ENCODE results near the gene DNAL1.

DNAL1 gene

DNA sequence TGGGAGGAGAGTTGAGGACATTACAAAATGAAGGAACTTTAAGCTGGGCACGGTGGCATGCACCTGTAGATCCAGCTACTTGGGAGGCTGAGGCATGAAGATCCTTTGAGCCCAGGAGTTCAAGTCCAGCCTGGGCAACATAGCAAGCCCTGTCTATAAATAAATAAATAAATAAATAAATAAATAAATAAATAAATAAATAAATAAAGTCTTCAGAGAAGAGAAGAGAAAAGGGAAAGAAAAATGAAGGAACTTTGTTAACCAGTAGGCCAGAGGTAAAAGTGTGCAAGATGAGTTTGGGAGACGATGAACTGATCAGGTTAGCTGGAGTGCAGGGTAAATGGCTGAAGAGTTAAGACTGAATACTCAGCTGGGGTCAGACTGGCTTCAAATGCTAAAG is 49.3 kb downstream of the DNAL1 start (continued):
- TF ChIP-seq ZNF202 (tag by site-specific recombination; IDR thresholded peaks at IDR 0.05; ENCODE audit: borderline replicate concordance) (peak; percentile 81; the same call in 1 of the 2 replicates), ZNF175 (tag by site-specific recombination; IDR thresholded peaks at IDR 0.05) (no peak), ZNF707 (tag by site-specific recombination; IDR thresholded peaks at IDR 0.05) (no peak), ZBTB1 (tag by site-specific recombination; IDR thresholded peaks at IDR 0.05) (peak; percentile 59; the same call in 1 of the 2 replicates), ZNF843 (tag by site-specific recombination; IDR thresholded peaks at IDR 0.05) (no peak), ZNF501 (tag by site-specific recombination; IDR thresholded peaks at IDR 0.05) (peak; percentile 71; the same call in 1 of the 2 replicates), GFI1B (tag by site-specific recombination; IDR thresholded peaks at IDR 0.05) (peak; percentile 44; the same call in 1 of the 2 replicates), ZNF629 (tag by site-specific recombination; IDR thresholded peaks at IDR 0.05) (peak; percentile 72), ZNF394 (tag by site-specific recombination; IDR thresholded peaks at IDR 0.05; ENCODE audit: borderline replicate concordance) (peak; percentile 98), ZNF791 (tag by site-specific recombination; IDR thresholded peaks at IDR 0.05) (peak; percentile 70; the same call in 1 of the 2 replicates), ZNF133 (tag by site-specific recombination; IDR thresholded peaks at IDR 0.05) (no peak), ZNF23 (tag by site-specific recombination; IDR thresholded peaks at IDR 0.05; ENCODE audit: borderline replicate concordance) (no peak), ZNF138 (tag by site-specific recombination; IDR thresholded peaks at IDR 0.05; ENCODE audit: borderline replicate concordance) (peak; percentile 57; the same call in 1 of the 2 replicates), ZNF223 (tag by site-specific recombination; IDR thresholded peaks at IDR 0.05) (0 out of 2 replicates have a peak, but pooled peaks have one; percentile 35), ZNF19 (tag by site-specific recombination; IDR thresholded peaks at IDR 0.05; ENCODE audit: low read depth) (0 out of 2 replicates have a peak, but pooled peaks have one; percentile 72), ZFP37 (tag by site-specific recombination; IDR thresholded peaks at IDR 0.05) (peak; percentile 91), SP3 (tag by site-specific recombination; IDR thresholded peaks at IDR 0.05) (peak; percentile 37; the same call in 1 of the 2 replicates), ZNF596 (tag by site-specific recombination; IDR thresholded peaks at IDR 0.05) (no peak), ZBTB8A (tag by site-specific recombination; IDR thresholded peaks at IDR 0.05) (peak; percentile 86), ZNF404 (tag by site-specific recombination; IDR thresholded peaks at IDR 0.05) (0 out of 2 replicates have a peak, but pooled peaks have one; percentile 38), ZNF16 (tag by site-specific recombination; IDR thresholded peaks at IDR 0.05; ENCODE audit: low read depth) (no peak), ZBTB7A (tag by site-specific recombination; IDR thresholded peaks at IDR 0.05; ENCODE audit: low read depth) (no peak)
- TF ChIP-seq, protein P1, sequence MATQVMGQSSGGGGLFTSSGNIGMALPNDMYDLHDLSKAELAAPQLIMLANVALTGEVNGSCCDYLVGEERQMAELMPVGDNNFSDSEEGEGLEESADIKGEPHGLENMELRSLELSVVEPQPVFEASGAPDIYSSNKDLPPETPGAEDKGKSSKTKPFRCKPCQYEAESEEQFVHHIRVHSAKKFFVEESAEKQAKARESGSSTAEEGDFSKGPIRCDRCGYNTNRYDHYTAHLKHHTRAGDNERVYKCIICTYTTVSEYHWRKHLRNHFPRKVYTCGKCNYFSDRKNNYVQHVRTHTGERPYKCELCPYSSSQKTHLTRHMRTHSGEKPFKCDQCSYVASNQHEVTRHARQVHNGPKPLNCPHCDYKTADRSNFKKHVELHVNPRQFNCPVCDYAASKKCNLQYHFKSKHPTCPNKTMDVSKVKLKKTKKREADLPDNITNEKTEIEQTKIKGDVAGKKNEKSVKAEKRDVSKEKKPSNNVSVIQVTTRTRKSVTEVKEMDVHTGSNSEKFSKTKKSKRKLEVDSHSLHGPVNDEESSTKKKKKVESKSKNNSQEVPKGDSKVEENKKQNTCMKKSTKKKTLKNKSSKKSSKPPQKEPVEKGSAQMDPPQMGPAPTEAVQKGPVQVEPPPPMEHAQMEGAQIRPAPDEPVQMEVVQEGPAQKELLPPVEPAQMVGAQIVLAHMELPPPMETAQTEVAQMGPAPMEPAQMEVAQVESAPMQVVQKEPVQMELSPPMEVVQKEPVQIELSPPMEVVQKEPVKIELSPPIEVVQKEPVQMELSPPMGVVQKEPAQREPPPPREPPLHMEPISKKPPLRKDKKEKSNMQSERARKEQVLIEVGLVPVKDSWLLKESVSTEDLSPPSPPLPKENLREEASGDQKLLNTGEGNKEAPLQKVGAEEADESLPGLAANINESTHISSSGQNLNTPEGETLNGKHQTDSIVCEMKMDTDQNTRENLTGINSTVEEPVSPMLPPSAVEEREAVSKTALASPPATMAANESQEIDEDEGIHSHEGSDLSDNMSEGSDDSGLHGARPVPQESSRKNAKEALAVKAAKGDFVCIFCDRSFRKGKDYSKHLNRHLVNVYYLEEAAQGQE (tag by site-specific recombination; IDR thresholded peaks at IDR 0.05) = peak; percentile 76; the same call in 1 of the 2 replicates
- TF ChIP-seq, protein P2, sequence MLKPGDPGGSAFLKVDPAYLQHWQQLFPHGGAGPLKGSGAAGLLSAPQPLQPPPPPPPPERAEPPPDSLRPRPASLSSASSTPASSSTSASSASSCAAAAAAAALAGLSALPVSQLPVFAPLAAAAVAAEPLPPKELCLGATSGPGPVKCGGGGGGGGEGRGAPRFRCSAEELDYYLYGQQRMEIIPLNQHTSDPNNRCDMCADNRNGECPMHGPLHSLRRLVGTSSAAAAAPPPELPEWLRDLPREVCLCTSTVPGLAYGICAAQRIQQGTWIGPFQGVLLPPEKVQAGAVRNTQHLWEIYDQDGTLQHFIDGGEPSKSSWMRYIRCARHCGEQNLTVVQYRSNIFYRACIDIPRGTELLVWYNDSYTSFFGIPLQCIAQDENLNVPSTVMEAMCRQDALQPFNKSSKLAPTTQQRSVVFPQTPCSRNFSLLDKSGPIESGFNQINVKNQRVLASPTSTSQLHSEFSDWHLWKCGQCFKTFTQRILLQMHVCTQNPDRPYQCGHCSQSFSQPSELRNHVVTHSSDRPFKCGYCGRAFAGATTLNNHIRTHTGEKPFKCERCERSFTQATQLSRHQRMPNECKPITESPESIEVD (tag by site-specific recombination; IDR thresholded peaks at IDR 0.05) = no peak
- TF ChIP-seq, protein P3, sequence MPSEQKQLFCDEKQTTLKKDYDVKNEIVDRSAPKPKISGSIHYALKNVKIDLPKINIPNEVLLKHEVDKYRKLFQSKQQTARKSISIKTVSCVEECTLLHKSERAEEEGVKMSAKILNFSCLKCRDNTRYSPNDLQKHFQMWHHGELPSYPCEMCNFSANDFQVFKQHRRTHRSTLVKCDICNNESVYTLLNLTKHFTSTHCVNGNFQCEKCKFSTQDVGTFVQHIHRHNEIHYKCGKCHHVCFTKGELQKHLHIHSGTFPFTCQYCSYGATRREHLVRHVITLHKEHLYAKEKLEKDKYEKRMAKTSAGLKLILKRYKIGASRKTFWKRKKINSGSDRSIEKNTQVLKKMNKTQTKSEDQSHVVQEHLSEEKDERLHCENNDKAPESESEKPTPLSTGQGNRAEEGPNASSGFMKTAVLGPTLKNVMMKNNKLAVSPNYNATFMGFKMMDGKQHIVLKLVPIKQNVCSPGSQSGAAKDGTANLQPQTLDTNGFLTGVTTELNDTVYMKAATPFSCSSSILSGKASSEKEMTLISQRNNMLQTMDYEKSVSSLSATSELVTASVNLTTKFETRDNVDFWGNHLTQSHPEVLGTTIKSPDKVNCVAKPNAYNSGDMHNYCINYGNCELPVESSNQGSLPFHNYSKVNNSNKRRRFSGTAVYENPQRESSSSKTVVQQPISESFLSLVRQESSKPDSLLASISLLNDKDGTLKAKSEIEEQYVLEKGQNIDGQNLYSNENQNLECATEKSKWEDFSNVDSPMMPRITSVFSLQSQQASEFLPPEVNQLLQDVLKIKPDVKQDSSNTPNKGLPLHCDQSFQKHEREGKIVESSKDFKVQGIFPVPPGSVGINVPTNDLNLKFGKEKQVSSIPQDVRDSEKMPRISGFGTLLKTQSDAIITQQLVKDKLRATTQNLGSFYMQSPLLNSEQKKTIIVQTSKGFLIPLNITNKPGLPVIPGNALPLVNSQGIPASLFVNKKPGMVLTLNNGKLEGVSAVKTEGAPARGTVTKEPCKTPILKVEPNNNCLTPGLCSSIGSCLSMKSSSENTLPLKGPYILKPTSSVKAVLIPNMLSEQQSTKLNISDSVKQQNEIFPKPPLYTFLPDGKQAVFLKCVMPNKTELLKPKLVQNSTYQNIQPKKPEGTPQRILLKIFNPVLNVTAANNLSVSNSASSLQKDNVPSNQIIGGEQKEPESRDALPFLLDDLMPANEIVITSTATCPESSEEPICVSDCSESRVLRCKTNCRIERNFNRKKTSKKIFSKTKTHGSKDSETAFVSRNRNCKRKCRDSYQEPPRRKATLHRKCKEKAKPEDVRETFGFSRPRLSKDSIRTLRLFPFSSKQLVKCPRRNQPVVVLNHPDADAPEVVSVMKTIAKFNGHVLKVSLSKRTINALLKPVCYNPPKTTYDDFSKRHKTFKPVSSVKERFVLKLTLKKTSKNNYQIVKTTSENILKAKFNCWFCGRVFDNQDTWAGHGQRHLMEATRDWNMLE (tag by site-specific recombination; conservative IDR thresholded peaks at IDR 0.05; ENCODE audit: low read depth) = peak; percentile 97
- TF ChIP-seq, protein P4, sequence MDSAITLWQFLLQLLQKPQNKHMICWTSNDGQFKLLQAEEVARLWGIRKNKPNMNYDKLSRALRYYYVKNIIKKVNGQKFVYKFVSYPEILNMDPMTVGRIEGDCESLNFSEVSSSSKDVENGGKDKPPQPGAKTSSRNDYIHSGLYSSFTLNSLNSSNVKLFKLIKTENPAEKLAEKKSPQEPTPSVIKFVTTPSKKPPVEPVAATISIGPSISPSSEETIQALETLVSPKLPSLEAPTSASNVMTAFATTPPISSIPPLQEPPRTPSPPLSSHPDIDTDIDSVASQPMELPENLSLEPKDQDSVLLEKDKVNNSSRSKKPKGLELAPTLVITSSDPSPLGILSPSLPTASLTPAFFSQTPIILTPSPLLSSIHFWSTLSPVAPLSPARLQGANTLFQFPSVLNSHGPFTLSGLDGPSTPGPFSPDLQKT (IDR thresholded peaks at IDR 0.05; ENCODE audit: borderline replicate concordance, low read depth, low read length) = no peak
- TF ChIP-seq, protein P5, sequence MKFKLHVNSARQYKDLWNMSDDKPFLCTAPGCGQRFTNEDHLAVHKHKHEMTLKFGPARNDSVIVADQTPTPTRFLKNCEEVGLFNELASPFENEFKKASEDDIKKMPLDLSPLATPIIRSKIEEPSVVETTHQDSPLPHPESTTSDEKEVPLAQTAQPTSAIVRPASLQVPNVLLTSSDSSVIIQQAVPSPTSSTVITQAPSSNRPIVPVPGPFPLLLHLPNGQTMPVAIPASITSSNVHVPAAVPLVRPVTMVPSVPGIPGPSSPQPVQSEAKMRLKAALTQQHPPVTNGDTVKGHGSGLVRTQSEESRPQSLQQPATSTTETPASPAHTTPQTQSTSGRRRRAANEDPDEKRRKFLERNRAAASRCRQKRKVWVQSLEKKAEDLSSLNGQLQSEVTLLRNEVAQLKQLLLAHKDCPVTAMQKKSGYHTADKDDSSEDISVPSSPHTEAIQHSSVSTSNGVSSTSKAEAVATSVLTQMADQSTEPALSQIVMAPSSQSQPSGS (tag by site-specific recombination; IDR thresholded peaks at IDR 0.05; ENCODE audit: low read depth) = no peak

Measured in HEK293 (cell line).